T-helper 9 cell (primary cell): ENCODE measurements around the gene CHMP1B.
"Not testable (repeated sequence)": the region's sequence is repeated elsewhere in the genome, so short reads cannot be mapped to it uniquely, and the experiment has no call there.

Experiments
- DNase-seq: peaks from one replicate; pipeline ENCODE4 v3.0.0-alpha.2; 2020

The CHMP1B gene

GRCh38 chr18:11840493-11840892 is 10.7 kb upstream of the CHMP1B start:
- no peak for DNase-seq

DNA sequence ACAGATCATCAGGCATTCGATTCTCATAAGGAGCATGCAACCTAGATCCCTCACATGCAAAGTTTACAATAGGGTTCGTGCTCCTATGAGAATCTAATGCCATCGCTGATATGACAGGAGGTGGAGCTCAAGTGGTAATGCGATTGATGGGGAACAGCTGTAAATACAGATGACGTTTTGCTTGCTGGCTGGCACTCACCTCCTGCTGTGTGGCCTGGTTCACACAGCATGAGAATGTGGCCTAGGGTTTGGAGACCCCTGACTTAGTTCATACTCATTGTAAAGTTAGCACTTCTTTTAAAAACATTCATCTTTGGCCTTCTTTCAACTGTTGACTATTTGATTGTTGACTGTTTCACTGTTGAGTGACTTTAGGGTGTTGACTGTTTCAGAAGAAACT is 8.7 kb upstream of the CHMP1B start:
- no peak for DNase-seq

DNA sequence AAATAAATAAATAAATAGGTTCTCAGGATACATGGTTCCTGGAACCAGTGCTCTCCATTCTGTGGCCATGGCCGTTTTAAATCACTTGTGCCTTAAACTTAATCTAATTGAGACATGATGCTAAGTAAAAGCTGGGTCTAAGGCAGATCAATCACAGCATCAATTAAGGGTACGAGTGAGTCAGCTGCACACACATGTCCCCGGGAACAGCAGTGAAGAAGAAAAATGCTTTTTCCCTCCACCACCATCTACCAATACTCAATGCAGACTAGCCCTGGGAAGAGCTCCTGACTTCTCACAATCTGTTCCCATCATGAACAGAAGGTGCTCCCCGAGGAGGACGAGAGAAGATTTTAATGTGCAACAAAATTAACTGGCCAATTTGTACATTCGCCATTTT is 6.8 kb upstream of the CHMP1B start:
- no peak for DNase-seq

- no peak for DNase-seq
Observed at GRCh38 chr18:11845654-11846053, 5.6 kb upstream of the CHMP1B start.

- DNase-seq: no peak
Observed at GRCh38 chr18:11847811-11848210, 3.4 kb upstream of the CHMP1B start.

DNA sequence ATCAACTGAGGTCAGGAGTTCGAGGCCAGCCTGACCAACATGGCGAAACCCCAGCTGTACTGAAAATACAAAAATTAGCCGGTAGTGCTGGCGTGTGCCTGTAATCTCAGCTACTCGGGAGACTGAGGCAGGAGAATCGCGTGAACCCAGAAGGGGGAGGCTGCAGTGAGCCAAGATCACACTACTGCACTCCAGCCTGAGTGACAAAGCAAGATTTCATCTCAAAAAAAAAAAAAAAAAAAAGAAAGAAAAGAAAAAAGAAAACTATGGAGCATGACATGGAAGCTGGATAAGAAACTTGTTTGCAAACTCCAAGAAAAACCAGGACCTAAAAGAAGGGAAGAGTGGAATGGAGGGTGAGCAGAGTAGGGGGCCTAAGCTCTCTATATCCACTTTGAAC is 1.9 kb upstream of the CHMP1B start:
- no peak for DNase-seq

GRCh38 chr18:11849841-11850634 is 1.2 kb upstream of the CHMP1B start:
- DNase-seq: peak; percentile 49

- DNase-seq: no peak
Observed at GRCh38 chr18:11850821-11851145, 430 bp upstream of the CHMP1B start.

- peak; percentile 40 for DNase-seq
Observed at GRCh38 chr18:11851806-11852337, 659 bp downstream of the CHMP1B start.

GRCh38 chr18:11854554-11854953 is 3.3 kb downstream of the CHMP1B start:
- not testable (repeated sequence) for DNase-seq

- DNase-seq: no peak
Observed at GRCh38 chr18:11857177-11857887, 6.1 kb downstream of the CHMP1B start.

GRCh38 chr18:11859282-11859830 is 8.1 kb downstream of the CHMP1B start:
- no peak for DNase-seq

- DNase-seq: no peak
Observed at GRCh38 chr18:11859903-11860407, 8.7 kb downstream of the CHMP1B start.

DNA sequence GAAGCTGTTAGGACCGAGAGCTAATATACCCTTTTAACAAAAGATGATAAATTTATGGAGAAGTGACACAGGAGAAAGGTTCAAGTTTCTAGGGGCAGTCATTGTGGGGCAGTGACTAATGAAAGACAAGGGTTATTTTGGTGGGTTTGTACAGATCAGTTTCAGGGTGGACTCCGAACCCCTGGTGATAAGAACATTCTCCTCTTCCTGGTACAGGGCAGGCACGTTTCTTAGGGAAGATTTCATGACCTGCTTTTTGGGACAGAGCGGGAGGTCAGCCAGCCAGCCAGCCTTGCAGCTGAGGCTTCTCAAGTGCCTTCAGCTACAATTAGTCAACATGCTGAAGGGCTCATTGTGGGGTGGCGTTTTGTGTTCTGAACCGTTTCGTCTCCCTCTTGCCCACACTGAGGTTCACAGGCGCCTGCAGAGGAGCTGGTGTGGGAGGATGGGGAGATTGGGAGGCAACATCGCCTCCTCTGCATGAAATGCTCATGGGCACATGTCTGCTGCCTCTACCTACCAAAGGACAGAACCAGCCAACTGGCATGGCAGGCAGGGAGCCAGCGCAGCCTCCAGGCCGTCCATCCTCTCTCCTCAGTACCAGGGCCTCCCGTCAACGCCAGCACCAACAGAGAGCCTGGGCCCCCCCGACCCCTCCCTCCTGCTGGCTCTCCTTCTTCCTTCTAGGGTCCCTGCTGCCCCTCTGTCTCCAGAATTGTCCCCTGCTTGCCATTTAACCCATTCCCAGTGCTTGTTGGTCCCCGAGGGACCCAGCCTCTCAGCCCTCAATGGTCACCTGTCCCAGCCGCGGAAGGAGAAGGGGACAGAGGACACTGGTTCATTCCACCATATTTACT is 9.6 kb downstream of the CHMP1B start:
- no peak for DNase-seq

GRCh38 chr18:11861583-11862288 is 10.5 kb downstream of the CHMP1B start:
- DNase-seq: no peak

DNA sequence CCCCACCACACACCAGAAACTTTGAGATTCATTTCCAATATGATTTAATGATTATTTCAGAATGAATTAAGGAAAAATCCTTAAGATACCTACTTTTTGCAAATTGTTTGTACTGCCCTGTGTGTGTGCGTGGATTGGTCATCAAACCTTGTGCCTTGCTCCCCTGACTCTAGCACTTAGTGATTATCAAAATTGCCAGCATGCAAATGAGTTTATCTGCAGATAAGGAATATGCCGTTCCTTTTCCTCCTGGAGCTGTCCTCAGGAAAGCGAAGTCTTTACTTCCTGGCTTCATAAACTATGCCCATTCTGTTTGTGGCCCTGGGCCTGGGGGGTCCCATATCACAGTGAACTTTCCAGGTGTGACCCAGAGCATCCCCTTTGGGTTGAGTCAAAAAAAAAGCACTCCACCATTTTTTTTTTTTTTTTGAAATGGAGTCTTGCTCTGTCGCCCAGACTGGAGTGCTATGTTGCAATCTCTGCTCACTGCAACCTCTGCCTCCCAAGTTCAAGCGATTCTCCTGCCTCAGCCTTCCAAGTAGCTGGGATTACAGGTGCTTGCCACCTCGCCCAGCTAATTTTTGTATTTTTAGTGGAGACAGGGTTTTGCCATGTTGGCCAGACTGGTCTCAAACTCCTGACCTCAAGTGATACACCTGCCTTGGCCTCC is 11.4 kb downstream of the CHMP1B start:
- DNase-seq: no peak

GRCh38 chr18:11864471-11864870 is 13.3 kb downstream of the CHMP1B start:
- DNase-seq: no peak

DNA sequence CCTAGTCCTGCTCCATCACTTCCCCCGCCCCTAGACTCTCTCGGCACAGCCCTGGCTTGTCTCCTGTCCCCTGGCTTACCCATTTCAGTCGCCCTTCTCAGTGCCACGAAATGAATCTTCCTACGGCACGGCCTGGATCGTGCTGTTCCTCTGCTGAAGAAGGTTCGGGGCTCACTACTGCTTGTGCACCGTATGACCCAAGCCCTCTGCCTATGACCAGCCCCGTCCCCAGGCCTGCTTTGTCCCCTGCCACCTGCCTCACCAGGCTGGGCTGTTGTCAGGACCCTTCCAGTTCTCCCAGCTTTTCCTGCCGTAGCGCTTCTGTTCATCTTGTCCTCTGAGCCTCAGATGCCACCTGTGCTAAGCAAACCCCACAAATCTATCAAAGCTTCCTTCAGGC is 13.9 kb downstream of the CHMP1B start:
- DNase-seq: no peak

- no peak for DNase-seq
Observed at GRCh38 chr18:11866329-11866728, 15.1 kb downstream of the CHMP1B start.

GRCh38 chr18:11866764-11867163 is 15.6 kb downstream of the CHMP1B start:
- DNase-seq: no peak

DNA sequence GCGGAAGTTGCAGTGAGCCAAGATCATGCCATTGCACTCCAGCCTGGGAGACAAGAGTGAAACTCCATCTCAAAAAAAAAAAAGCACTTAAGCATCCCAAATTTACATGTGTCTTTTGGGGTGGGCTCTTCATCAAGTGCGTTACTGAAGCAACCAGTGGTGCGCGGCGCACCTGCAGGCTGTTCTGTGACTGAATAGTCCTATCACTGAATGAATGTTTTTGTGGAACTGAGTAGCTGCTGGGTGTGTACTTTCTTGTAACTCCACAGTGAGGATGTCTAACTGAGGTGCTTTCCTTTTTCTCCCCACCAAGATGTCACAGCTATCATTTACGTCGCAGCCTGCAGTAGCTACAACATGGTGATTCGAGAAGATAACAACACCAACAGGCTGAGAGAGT is 17.0 kb downstream of the CHMP1B start:
- DNase-seq: no peak

- DNase-seq: no peak
Observed at GRCh38 chr18:11871501-11871900, 20.3 kb downstream of the CHMP1B start.
